ENCODE measurements around the gene NUMA1. TPM values are rescaled to one million over a fixed set of nuclear protein-coding genes. Genes with fewer than 3 reads are reported as not detected.

The NUMA1 gene
- total and polyA plus RNA-seq, 9 of the 15 experiments (the other 6 are each of a cell fraction or from before 2014, with no cell fraction given) = 4.1 to 104 (median 51.2) TPM

- TF ChIP-seq JUN (IDR thresholded peaks at IDR 0.05; ENCODE audit: borderline replicate concordance, low read depth, low read length) (0 out of 2 replicates have a peak, but pooled peaks have one; percentile 16), JUN (CRISPR knock-in tag; IDR thresholded peaks at IDR 0.05; ENCODE audit: borderline replicate concordance) (no peak), NFIX (CRISPR knock-in tag; IDR thresholded peaks at IDR 0.05; ENCODE audit: low read depth) (no peak), EGR1 (conservative IDR thresholded peaks at IDR 0.05) (peak; percentile 69), C11orf30 (IDR thresholded peaks at IDR 0.05; ENCODE audit: low read depth) (peak; percentile 79), CXXC5 (CRISPR knock-in tag; IDR thresholded peaks at IDR 0.05) (peak; percentile 85), THAP12 (CRISPR knock-in tag; IDR thresholded peaks at IDR 0.05) (peak; percentile 77), POLR2G (IDR thresholded peaks at IDR 0.05; ENCODE audit: low read depth, low read length) (peak; percentile 96), POLR2AphosphoS5 (IDR thresholded peaks at IDR 0.05; ENCODE audit: control insufficient read depth, insufficient read depth, low read depth, low read length) (peak; percentile 74; the same call in 1 of the 2 replicates), TRIM24 (IDR thresholded peaks at IDR 0.05) (peak in 1 of 2 experiments; percentile 57; a peak in 1 of 4 replicates), ZNF121 (CRISPR knock-in tag; conservative IDR thresholded peaks at IDR 0.05) (no peak), RBBP5 (IDR thresholded peaks at IDR 0.05; ENCODE audit: borderline replicate concordance, insufficient read depth, low read length, poor library complexity, severe bottlenecking) (peak; percentile 85), POLR2B (IDR thresholded peaks at IDR 0.05; ENCODE audit: low read depth, partially characterized antibody) (peak; percentile 74), PML (IDR thresholded peaks at IDR 0.05; ENCODE audit: low read length) (peak; percentile 41), ZMIZ1 (IDR thresholded peaks at IDR 0.05; ENCODE audit: low read depth in 2 of 2, low read length in 2 of 2) (0 out of 4 replicates have a peak, but pooled peaks of 1 of the 2 experiments have one; percentile 4), TOE1 (IDR thresholded peaks at IDR 0.05; ENCODE audit: borderline replicate concordance) (peak; percentile 99), TOE1 (CRISPR knock-in tag; IDR thresholded peaks at IDR 0.05; ENCODE audit: borderline replicate concordance, low read depth) (0 out of 2 replicates have a peak, but pooled peaks have one; percentile 40)
- TF ChIP-seq, protein P1, sequence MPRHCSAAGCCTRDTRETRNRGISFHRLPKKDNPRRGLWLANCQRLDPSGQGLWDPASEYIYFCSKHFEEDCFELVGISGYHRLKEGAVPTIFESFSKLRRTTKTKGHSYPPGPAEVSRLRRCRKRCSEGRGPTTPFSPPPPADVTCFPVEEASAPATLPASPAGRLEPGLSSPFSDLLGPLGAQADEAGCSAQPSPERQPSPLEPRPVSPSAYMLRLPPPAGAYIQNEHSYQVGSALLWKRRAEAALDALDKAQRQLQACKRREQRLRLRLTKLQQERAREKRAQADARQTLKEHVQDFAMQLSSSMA (CRISPR knock-in tag; IDR thresholded peaks at IDR 0.05) = peak; percentile 82; the same call in 1 of the 2 replicates
- TF ChIP-seq, protein P2, sequence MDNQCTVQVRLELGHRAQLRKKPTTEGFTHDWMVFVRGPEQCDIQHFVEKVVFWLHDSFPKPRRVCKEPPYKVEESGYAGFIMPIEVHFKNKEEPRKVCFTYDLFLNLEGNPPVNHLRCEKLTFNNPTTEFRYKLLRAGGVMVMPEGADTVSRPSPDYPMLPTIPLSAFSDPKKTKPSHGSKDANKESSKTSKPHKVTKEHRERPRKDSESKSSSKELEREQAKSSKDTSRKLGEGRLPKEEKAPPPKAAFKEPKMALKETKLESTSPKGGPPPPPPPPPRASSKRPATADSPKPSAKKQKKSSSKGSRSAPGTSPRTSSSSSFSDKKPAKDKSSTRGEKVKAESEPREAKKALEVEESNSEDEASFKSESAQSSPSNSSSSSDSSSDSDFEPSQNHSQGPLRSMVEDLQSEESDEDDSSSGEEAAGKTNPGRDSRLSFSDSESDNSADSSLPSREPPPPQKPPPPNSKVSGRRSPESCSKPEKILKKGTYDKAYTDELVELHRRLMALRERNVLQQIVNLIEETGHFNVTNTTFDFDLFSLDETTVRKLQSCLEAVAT (IDR thresholded peaks at IDR 0.05) = peak in 1 of 2 experiments; percentile 42; a peak in 1 of 4 replicates
Measured at GRCh38 chr11:72102946-72103753, 22.8 kb upstream of the NUMA1 start, which contains the start of gene LAMTOR1 (continued).

Data from K562 (cell line).